ENCODE measurements around the gene CACNA1C.

- TF ChIP-seq, protein P1, sequence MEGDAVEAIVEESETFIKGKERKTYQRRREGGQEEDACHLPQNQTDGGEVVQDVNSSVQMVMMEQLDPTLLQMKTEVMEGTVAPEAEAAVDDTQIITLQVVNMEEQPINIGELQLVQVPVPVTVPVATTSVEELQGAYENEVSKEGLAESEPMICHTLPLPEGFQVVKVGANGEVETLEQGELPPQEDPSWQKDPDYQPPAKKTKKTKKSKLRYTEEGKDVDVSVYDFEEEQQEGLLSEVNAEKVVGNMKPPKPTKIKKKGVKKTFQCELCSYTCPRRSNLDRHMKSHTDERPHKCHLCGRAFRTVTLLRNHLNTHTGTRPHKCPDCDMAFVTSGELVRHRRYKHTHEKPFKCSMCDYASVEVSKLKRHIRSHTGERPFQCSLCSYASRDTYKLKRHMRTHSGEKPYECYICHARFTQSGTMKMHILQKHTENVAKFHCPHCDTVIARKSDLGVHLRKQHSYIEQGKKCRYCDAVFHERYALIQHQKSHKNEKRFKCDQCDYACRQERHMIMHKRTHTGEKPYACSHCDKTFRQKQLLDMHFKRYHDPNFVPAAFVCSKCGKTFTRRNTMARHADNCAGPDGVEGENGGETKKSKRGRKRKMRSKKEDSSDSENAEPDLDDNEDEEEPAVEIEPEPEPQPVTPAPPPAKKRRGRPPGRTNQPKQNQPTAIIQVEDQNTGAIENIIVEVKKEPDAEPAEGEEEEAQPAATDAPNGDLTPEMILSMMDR (IDR thresholded peaks at IDR 0.05): no peak
- no peak for TF ChIP-seq POLR2A (IDR thresholded peaks at IDR 0.05)
Observed at GRCh38 chr12:2118481-2119255, 65.9 kb downstream of the CACNA1C start.
